Effector CD8-positive, alpha-beta T cell (primary cell): ENCODE data around the gene CDKL4.
A peak's percentile ranks its signal among the peaks of the same experiment; 100 is the strongest.
"Not testable (repeated sequence)": the region's sequence is repeated elsewhere in the genome, so short reads cannot be mapped to it uniquely, and the experiment has no call there.

Experiments
- DNase-seq: peaks from one replicate; lab custom pipeline; 2025; lab: John Stamatoyannopoulos, UW

The CDKL4 gene

GRCh38 chr2:39142904-39143605, 100.7 kb downstream of the CDKL4 start:
- DNase-seq = no peak

DNA sequence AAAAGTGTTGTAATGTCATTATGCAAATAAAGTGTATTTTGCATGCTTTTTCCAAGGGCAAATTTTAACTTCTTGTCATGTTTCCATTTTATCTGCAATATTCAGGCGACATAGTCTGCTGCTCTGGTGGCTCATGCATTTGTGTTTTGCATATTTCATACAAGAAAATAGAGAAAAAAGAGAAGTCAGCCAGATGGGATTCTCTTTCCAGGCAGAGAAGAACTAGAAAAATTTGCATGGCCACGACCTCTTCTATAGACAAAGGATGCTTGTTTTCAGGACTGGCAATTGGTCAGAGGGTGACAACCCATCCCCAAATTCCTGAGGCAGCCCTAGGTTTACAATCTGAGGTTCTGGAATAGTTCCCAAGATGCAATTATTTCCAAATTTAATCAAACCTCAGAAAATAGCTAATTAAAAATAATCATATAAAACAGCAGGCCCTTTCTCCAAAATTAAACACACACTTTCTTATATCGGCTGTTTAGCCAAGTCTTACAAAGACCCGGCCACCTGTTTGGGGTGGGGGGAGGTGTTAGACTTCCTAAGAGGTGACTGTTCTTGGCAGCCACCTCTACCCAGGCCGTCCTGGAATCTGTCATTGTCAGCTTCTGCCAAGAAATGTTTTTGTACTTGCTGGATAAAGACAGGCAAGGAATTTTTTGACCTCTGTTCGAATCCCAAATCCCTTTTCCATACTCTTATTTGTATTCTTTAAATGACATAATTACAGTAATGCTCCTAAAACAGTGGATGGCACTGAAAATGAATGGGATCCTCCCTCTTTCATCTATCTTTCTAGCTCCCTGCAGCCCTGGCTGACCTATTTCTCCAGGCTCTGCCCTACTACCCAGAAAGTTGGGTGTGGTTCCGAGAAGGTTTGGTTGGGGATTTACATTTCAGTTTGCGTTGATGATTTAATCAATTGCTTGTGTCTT, 102.2 kb downstream of the CDKL4 start:
- DNase-seq = no peak

GRCh38 chr2:39140948-39141333, 102.8 kb downstream of the CDKL4 start:
- not testable (repeated sequence) for DNase-seq

DNA sequence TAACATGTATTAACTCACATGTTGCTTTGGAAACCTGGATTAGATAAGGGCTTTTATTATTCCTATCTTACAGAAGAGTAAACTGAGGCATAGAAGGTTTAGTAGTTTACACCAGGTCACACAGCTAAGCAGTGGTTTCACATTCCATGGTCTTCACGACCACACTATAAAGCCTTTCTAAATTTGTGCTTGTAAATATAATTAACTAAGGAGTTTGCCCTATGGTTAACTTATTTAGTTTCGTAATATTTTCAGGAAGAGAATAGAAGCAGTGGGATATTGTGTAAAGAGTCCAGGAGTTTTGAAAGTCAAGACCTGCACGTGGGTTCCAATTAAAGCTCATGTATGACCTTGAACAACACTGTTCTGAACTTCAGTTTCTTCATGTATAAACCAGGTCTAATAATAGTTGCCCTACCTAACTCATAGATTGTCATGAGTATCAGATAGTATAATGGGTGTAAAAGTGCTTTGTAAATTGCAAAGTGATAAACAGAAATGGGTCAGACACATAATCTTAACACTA, 103.4 kb downstream of the CDKL4 start:
- no peak for DNase-seq

DNA sequence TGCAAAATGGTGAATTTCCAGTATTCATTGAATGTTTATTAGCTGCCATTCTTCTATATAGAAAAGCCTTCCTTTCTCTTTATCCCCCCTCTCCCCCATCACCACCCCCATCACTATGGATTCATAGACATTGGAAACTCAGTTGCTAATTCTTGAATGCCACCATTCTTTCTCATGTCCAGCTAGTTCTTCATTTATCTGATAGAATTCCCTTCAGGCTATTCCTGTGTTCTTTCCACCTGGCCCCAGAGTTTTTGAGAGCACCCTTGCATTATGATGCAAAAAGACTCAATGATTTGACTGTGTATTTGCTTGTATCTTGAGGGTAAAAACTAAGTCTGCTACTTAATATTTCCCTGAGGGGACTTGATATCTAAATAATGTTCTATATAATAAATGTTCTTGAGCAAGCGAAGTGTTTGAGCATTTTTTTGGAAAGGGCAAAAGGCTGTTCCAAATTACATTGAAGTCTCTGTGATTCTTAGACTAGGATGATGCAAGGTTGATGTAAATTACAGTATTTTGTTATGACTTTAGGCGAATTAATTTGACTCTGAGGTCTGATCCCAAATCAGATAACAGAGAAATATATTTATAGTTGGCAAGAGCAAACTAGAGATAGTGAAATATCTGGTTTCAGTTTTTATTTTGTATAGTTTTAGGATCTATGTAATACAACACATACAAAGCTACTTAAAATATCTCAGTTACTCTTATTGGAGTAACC, 104.1 kb downstream of the CDKL4 start:
- DNase-seq = no peak

DNA sequence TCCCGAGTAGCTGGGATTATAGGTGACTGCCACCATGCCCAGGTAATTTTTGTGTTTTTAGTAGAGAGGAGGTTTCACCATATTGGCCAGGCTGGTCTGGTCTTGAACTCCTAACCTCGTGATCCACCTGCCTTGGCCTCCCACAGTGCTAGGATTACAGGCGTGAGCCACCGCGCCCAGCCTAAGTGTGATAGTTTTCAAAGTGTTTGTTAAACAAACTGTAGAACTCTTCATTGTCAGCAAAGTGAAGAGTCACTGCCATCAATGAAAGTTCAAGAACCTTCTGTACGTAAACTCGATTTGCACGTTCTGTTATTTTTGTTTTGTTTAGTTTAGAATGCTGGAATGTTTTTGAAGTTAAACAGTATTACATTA, 104.9 kb downstream of the CDKL4 start:
- DNase-seq = no peak

DNA sequence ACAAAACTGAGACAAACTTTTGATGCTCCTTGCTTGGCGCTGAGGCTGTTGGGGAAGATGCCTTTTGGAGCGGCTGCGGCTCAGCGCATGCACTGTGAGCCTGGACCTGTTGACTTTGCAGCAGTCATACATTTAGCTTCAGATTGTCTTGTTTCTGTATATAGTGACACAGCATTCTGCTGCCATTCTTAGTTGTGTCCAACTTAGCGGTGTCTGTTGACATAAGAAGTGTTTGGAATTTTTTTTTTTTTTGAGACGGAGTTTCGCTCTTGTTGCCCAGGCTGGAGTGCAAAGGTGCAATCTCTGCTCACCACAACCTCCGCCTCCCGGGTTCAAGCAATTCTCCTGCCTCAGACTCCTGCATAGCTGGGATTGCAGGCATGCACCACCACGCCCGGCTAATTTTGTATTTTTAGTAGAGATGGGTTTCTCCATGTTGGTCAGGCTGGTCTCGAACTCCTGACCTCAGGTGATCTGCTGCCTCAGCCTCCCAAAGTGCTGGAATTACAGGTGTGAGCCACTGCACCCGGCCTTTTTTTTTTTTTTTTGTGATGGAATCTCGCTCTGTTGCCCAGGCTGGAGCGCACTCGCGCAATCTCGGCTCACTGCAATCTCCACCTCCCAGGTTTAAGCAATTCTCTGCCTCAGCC, 105.5 kb downstream of the CDKL4 start:
- DNase-seq = not testable (repeated sequence)

GRCh38 chr2:39136799-39137198, 107.0 kb downstream of the CDKL4 start:
- DNase-seq = no peak

- no peak for DNase-seq
These were observed 108.0 kb downstream of the CDKL4 start for GRCh38 chr2:39135690-39136259.

- DNase-seq = no peak
These were observed 110.4 kb downstream of the CDKL4 start for GRCh38 chr2:39133215-39133851.

GRCh38 chr2:39128919-39129391, 114.8 kb downstream of the CDKL4 start:
- DNase-seq = peak; percentile 3

GRCh38 chr2:39127973-39128372, 115.8 kb downstream of the CDKL4 start:
- DNase-seq = no peak
